Osteocyte (in vitro differentiated cells): ENCODE measurements around the gene DOCK1. TPM values are rescaled to one million over a fixed set of nuclear protein-coding genes. Genes with fewer than 3 reads are reported as not detected.

Experiments
- DNase-seq: peaks from one replicate; pipeline ENCODE4 v3.0.0; 2021; ENCODE audit warnings: mixed read lengths; ENCODE audit not compliant: unreplicated experiment; ENCODE audit errors: extremely low spot score
- H3K27ac Mint-ChIP-seq: one replicate; pipeline ENCODE4 v1.8.0; 2021; ENCODE audit warnings: mild to moderate bottlenecking, mixed read lengths; ENCODE audit not compliant: unreplicated experiment
- H3K27me3 Mint-ChIP-seq: one replicate; pipeline ENCODE4 v1.8.0; 2021; ENCODE audit warnings: mixed read lengths; ENCODE audit not compliant: unreplicated experiment
- H3K36me3 Mint-ChIP-seq: one replicate; pipeline ENCODE4 v1.8.0; 2021; ENCODE audit warnings: mixed read lengths; ENCODE audit not compliant: unreplicated experiment
- H3K4me1 Mint-ChIP-seq: one replicate; pipeline ENCODE4 v1.8.0; 2021; ENCODE audit warnings: mixed read lengths; ENCODE audit not compliant: unreplicated experiment
- H3K4me3 Mint-ChIP-seq: one replicate; pipeline ENCODE4 v1.8.0; 2021; ENCODE audit warnings: mild to moderate bottlenecking, moderate library complexity, mixed read lengths; ENCODE audit not compliant: unreplicated experiment
- H3K9me3 Mint-ChIP-seq: one replicate; pipeline ENCODE4 v1.8.0; 2021; ENCODE audit warnings: mixed read lengths; ENCODE audit not compliant: unreplicated experiment
- total RNA-seq: library from RNA; stranded (reverse); gene quantifications from 2 replicates; pipeline ENCODE4 v1.2.1, GENCODE V29; 2021
- TF ChIP-seq, protein P1 (sequence below): fragments of 200-600 bp; sonication (generic); IDR thresholded peaks from 2 replicates; pipeline ENCODE4 v1.5.0; 2021; ENCODE audit warnings: antibody characterized with exemption, mild to moderate bottlenecking, moderate library complexity

DOCK1 gene
- total RNA-seq, 1 donor from 2014 or later = 66.3 TPM

DNA sequence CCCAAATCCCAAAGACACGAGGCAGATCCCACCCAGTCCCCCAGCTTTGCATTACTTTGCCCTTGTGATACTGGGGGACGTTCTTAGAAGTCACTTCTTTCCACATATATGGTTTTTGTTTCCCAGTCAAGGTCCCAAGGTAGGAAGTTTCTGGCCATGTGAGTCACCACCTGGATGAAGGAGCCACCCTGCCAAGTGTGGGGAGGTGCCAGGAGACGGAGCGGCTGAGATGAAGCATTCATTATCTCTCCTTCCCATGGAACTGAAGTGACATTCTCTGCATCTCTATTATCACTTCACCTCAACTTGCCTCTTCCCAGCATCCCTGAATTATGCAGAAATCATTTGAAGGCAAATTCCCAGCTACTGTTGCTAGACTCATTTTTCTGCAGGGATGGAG is 427.4 kb downstream of the DOCK1 start:
- Mint-ChIP-seq H3K4me1 (peaks cover 20% of the 10 kb centered on the region), H3K4me3 (no peak overlapping the region), H3K27ac (no peak overlapping the region), H3K36me3 (peaks cover 2% of the 10 kb centered on the region), H3K27me3 (no peaks in the 10 kb centered on the region), H3K9me3 (no peaks in the 10 kb centered on the region)
- TF ChIP-seq, protein P1, sequence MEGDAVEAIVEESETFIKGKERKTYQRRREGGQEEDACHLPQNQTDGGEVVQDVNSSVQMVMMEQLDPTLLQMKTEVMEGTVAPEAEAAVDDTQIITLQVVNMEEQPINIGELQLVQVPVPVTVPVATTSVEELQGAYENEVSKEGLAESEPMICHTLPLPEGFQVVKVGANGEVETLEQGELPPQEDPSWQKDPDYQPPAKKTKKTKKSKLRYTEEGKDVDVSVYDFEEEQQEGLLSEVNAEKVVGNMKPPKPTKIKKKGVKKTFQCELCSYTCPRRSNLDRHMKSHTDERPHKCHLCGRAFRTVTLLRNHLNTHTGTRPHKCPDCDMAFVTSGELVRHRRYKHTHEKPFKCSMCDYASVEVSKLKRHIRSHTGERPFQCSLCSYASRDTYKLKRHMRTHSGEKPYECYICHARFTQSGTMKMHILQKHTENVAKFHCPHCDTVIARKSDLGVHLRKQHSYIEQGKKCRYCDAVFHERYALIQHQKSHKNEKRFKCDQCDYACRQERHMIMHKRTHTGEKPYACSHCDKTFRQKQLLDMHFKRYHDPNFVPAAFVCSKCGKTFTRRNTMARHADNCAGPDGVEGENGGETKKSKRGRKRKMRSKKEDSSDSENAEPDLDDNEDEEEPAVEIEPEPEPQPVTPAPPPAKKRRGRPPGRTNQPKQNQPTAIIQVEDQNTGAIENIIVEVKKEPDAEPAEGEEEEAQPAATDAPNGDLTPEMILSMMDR = no peak
- no peak for DNase-seq

DNA sequence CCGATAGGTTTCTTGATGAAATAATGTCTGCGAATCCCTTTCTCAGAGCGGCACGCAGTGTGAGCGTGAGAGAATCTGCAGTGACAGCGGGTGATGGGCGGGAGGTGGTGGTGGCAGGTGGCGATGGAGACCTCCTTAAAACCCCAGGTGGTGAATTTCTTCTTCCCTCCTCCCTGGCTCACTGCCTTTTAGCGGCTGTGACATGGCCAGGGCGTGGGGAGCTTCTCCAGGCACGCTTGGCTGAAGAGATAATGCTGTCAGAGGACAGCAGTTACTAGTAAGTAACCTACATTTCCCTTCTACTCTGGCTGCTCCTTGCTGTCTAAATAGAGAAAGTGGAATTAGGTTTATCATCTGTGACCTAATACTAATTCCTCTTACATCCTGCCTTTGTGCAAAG is 432.6 kb downstream of the DOCK1 start:
- no peaks in the 10 kb centered on the region for H3K36me3 Mint-ChIP-seq
- no peaks in the 10 kb centered on the region for H3K9me3 Mint-ChIP-seq
- DNase-seq = no peak
- H3K4me3 Mint-ChIP-seq = no peak overlapping the region
- H3K27me3 Mint-ChIP-seq = no peaks in the 10 kb centered on the region
- no peak overlapping the region for H3K27ac Mint-ChIP-seq
- TF ChIP-seq, protein P1 = no peak
- H3K4me1 Mint-ChIP-seq = peaks cover 15% of the 10 kb centered on the region

GRCh38 chr10:127338399-127339110 is 433.3 kb downstream of the DOCK1 start:
- H3K4me1 Mint-ChIP-seq = peaks cover 8% of the 10 kb centered on the region

GRCh38 chr10:127343821-127344220 is 438.6 kb downstream of the DOCK1 start:
- TF ChIP-seq, protein P1 = no peak
- H3K27me3 Mint-ChIP-seq = no peaks in the 10 kb centered on the region
- no peak overlapping the region for H3K4me3 Mint-ChIP-seq
- DNase-seq = no peak
- H3K4me1 Mint-ChIP-seq = peaks cover 7% of the 10 kb centered on the region
- no peaks in the 10 kb centered on the region for H3K9me3 Mint-ChIP-seq
- H3K36me3 Mint-ChIP-seq = peaks cover 17% of the 10 kb centered on the region
- H3K27ac Mint-ChIP-seq = no peak overlapping the region

More at GRCh38 chr10:127338399-127339110, 433.3 kb downstream of the DOCK1 start:
- Mint-ChIP-seq H3K4me3 (no peak overlapping the region), H3K27me3 (no peaks in the 10 kb centered on the region), H3K36me3 (peaks cover 4% of the 10 kb centered on the region), H3K27ac (no peak overlapping the region), H3K9me3 (no peaks in the 10 kb centered on the region)
- no peak for DNase-seq
- TF ChIP-seq, protein P1 = no peak

- no peak overlapping the region for H3K27ac Mint-ChIP-seq
Observed at GRCh38 chr10:127344346-127344745, 439.1 kb downstream of the DOCK1 start.

More at GRCh38 chr10:127344346-127344745, 439.1 kb downstream of the DOCK1 start:
- Mint-ChIP-seq H3K36me3 (peaks cover 17% of the 10 kb centered on the region), H3K9me3 (no peaks in the 10 kb centered on the region), H3K27me3 (no peaks in the 10 kb centered on the region), H3K4me1 (peaks cover 7% of the 10 kb centered on the region), H3K4me3 (no peak overlapping the region)
- DNase-seq = no peak
- TF ChIP-seq, protein P1 = no peak
